Trophoblast cell (in vitro differentiated cells and primary cell): Measurements from ENCODE around the gene GNAI3.
A peak's percentile ranks its signal among the peaks of the same experiment; 100 is the strongest.

Source experiments
- DNase-seq, 2 donors: peaks; one replicate each; pipeline ENCODE4 v3.0.0-alpha.2; 2016
- H2AFZ ChIP-seq: 2 replicates; pipeline ENCODE4 v1.6.1; 2013; ENCODE audit warnings: low read length, moderate library complexity, mild to moderate bottlenecking; ENCODE audit not compliant: insufficient read depth, poor library complexity
- H2AK5ac ChIP-seq: 2 replicates; pipeline ENCODE4 v1.6.1; 2013; ENCODE audit warnings: mild to moderate bottlenecking, low read length
- H2BK120ac ChIP-seq: 2 replicates; pipeline ENCODE4 v1.6.1; 2013; ENCODE audit warnings: low read length, mild to moderate bottlenecking, moderate library complexity; ENCODE audit not compliant: insufficient read depth, poor library complexity
- H2BK12ac ChIP-seq: 2 replicates; pipeline ENCODE4 v1.6.1; 2013; ENCODE audit warnings: mild to moderate bottlenecking, low read length, moderate library complexity
- H2BK5ac ChIP-seq: 2 replicates; pipeline ENCODE4 v1.6.1; 2013; ENCODE audit warnings: low read length, low read depth, moderate library complexity, mild to moderate bottlenecking; ENCODE audit not compliant: poor library complexity
- H3K14ac ChIP-seq: 2 replicates; pipeline ENCODE4 v1.6.1; 2013; ENCODE audit warnings: mild to moderate bottlenecking, low read length
- H3K18ac ChIP-seq: 2 replicates; pipeline ENCODE4 v1.6.1; 2013; ENCODE audit warnings: mild to moderate bottlenecking, low read length
- H3K23ac ChIP-seq: 2 replicates; pipeline ENCODE4 v1.6.1; 2013; ENCODE audit warnings: low read length
- H3K27ac ChIP-seq: 2 replicates; pipeline ENCODE4 v1.5.1; 2013; ENCODE audit warnings: low read depth, mild to moderate bottlenecking, inconsistent platforms, low read length, moderate library complexity
- H3K27me3 ChIP-seq: 2 replicates; pipeline ENCODE4 v1.6.1; 2013; ENCODE audit warnings: inconsistent platforms, mild to moderate bottlenecking, low read length, moderate library complexity; ENCODE audit not compliant: insufficient read depth
- H3K36me3 ChIP-seq, 2 experiments: 1 replicate in 1 of 2; 2 replicates in 1 of 2; pipeline ENCODE4 v1.6.1; 2013; ENCODE audit warnings: low read length in 2 of 2, mild to moderate bottlenecking in 2 of 2, moderate library complexity in 1 of 2; ENCODE audit not compliant: insufficient read depth in 2 of 2, control insufficient read depth in 1 of 2
- H3K4ac ChIP-seq: 2 replicates; pipeline ENCODE4 v1.6.1; 2013; ENCODE audit warnings: low read depth, mild to moderate bottlenecking, low read length, moderate library complexity
- H3K4me1 ChIP-seq, 2 experiments: 1 replicate in 1 of 2; 2 replicates in 1 of 2; pipeline ENCODE4 v1.6.1; 2013; ENCODE audit warnings: low read length in 2 of 2, mild to moderate bottlenecking in 2 of 2, moderate library complexity in 1 of 2; ENCODE audit not compliant: insufficient read depth in 2 of 2, control insufficient read depth in 1 of 2
- H3K4me2 ChIP-seq: 2 replicates; pipeline ENCODE4 v1.6.1; 2013; ENCODE audit warnings: inconsistent platforms, mild to moderate bottlenecking, low read length, moderate library complexity
- H3K4me3 ChIP-seq: 2 replicates; pipeline ENCODE4 v1.5.1; 2013; ENCODE audit warnings: mild to moderate bottlenecking, low read depth, low read length, inconsistent platforms
- H3K79me1 ChIP-seq: one replicate; pipeline ENCODE4 v1.6.1; 2013; ENCODE audit warnings: low read length
- H3K79me2 ChIP-seq: 2 replicates; pipeline ENCODE4 v1.6.1; 2013; ENCODE audit warnings: low read length, mild to moderate bottlenecking; ENCODE audit not compliant: control insufficient read depth, insufficient read depth, poor library complexity
- H3K9ac ChIP-seq: 2 replicates; pipeline ENCODE4 v1.6.1; 2013; ENCODE audit warnings: mild to moderate bottlenecking, low read length
- H3K9me3 ChIP-seq: 2 replicates; pipeline ENCODE4 v1.6.1; 2013; ENCODE audit warnings: low read depth, mild to moderate bottlenecking, control low read depth, inconsistent platforms, low read length; ENCODE audit not compliant: insufficient read depth
- H4K12ac ChIP-seq: 2 replicates; pipeline ENCODE4 v1.6.1; 2013; ENCODE audit warnings: low read depth, mild to moderate bottlenecking, low read length, moderate library complexity
- H4K8ac ChIP-seq: 2 replicates; pipeline ENCODE4 v1.6.1; 2013; ENCODE audit warnings: low read depth, mild to moderate bottlenecking, low read length, moderate library complexity
- H4K91ac ChIP-seq: one replicate; pipeline ENCODE4 v1.6.1; 2013; ENCODE audit warnings: low read depth, mild to moderate bottlenecking, low read length, moderate library complexity
- WGBS: extraction: QIAGEN DNeasy Blood & Tissue Kit; methylation state at CpG from one replicate; pipeline ENCODE4 v1.1.7; 2013; ENCODE audit warnings: missing lambda C conversion rate; ENCODE audit not compliant: insufficient read length, insufficient coverage; ENCODE audit errors: extremely low coverage; 5-methylcytosine and 5-hydroxymethylcytosine counted together

GNAI3 gene

DNA sequence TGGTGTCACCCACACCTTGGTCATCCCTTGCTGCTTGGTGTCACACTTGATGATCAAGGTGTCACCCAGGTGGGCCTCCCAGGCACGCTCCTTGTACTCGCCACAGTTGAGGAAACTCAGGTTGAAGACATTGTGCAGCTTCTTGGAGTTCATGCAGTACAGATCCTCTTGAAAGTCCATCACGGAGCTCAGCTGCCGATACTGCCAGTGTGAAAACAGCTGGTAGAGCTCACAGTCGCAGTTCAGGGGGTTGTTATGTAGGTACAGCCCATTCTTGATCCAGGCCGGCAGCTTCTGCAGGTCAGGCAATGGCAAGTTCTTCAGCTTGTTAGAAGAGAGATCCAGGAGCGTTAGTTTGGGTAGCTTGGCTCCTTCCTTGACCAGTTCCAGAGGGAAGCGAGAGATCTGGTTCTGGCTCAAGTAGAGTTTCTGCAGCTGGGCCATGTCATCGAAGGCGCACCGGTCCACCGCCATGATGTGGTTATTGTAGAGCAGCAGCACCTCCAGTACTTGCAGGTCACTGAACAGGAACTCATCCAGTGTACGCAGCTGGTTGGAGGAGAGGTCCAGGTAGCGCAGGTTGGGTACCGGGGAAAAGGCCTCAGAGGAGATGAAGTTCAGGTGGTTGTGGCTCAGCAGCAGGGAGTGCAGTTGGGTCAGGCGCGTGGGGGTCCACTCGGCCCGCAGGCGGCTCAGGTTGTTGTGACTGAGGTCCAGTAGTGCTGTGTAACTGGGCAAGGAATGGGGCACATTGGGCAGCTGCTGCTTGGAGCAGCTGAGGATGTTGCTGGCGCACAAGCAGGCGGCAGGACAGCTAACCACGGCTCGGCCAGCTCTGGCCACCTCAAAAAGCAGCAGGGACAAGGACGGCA is 40.2 kb upstream of the GNAI3 start:
- no CpG with 5 or more reads among the region's 25 CpGs for WGBS
- H2AK5ac ChIP-seq, result no peak overlapping the region

DNA sequence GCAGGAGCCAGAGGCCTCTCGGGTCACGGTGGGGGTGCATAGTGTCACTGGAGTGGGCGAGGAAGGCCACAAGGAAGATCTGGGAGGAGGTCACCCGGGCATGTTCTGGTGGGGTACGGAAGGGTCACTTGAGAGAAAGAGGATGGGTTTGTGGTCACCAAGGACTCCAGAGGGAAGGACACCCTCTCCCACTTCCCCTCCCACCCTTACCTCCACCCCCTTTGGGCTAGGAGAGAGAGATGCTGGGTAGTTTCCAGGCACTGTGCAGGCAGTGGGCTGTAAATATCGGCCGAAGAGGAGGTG is 39.6 kb upstream of the GNAI3 start:
- H3K36me3 ChIP-seq, result no peaks in the 10 kb centered on the region
- H3K18ac ChIP-seq, result no peak overlapping the region
- no peak overlapping the region for H3K9ac ChIP-seq
- H4K91ac ChIP-seq, result no peak overlapping the region
- no peak for DNase-seq
- no peaks in the 10 kb centered on the region for H3K79me1 ChIP-seq
- no peak overlapping the region for H4K12ac ChIP-seq
- peaks cover 5 to 6% of the 10 kb centered on the region in 2 experiments for H3K4me1 ChIP-seq
- peak overlapping the region; percentile 99 for H3K4me2 ChIP-seq
- H3K14ac ChIP-seq, result no peak overlapping the region
- H3K23ac ChIP-seq, result no peak overlapping the region
- no CpG with 5 or more reads among the region's 7 CpGs for WGBS
- H2BK12ac ChIP-seq, result no peak overlapping the region
- peaks cover 7% of the 10 kb centered on the region for H3K9me3 ChIP-seq
- no peak overlapping the region for H4K8ac ChIP-seq
- no peak overlapping the region for H2AFZ ChIP-seq
- H3K4ac ChIP-seq, result no peak overlapping the region
- peaks cover 14% of the 10 kb centered on the region for H3K27me3 ChIP-seq
- no peak overlapping the region for H3K4me3 ChIP-seq
- no peak overlapping the region for H3K27ac ChIP-seq
- H2AK5ac ChIP-seq, result no peak overlapping the region
- peaks cover 2% of the 10 kb centered on the region for H3K79me2 ChIP-seq
- H2BK120ac ChIP-seq, result no peak overlapping the region
- H2BK5ac ChIP-seq, result no peak overlapping the region

More for the DNA sequence above, 40.2 kb upstream of the GNAI3 start:
- Histone ChIP-seq H3K9me3 (peaks cover 7% of the 10 kb centered on the region), H3K4me1 (peaks cover 5 to 6% of the 10 kb centered on the region in 2 experiments), H4K8ac (no peak overlapping the region), H3K4me3 (no peak overlapping the region), H3K27ac (no peak overlapping the region), H3K4ac (no peak overlapping the region), H3K14ac (no peak overlapping the region), H2BK12ac (no peak overlapping the region), H4K12ac (no peak overlapping the region), H3K23ac (peak overlapping the region; percentile 28), H3K27me3 (peaks cover 14% of the 10 kb centered on the region), H2AFZ (no peak overlapping the region), H3K79me1 (no peaks in the 10 kb centered on the region), H3K4me2 (no peak overlapping the region), H4K91ac (no peak overlapping the region), H2BK120ac (no peak overlapping the region), H3K18ac (no peak overlapping the region), H3K9ac (no peak overlapping the region), H2BK5ac (no peak overlapping the region), H3K36me3 (no peaks in the 10 kb centered on the region), H3K79me2 (peaks cover 2% of the 10 kb centered on the region)
- DNase-seq, result no peak

GRCh38 chr1:109509176-109510134 is 39.0 kb upstream of the GNAI3 start, which contains the start of gene AMIGO1:
TSS of gene AMIGO1 (minus strand) at chr1:109509727. CDS start at chr1:109508912, 815 bp downstream.
- WGBS, result no CpG with 5 or more reads among the region's 100 CpGs
- no peak within 1 kb of the TSS for H2BK5ac ChIP-seq
- no peak within 1 kb of the TSS for H3K4ac ChIP-seq
- no peak within 1 kb of the TSS for H3K27ac ChIP-seq
- H2AFZ ChIP-seq, result peak within 1 kb of the TSS; percentile 32
- peaks cover 7% of the 10 kb centered on the region for H3K9me3 ChIP-seq
- peak; percentile 17 to 53 for DNase-seq
- no peaks in the 10 kb centered on the region for H3K36me3 ChIP-seq
- H3K23ac ChIP-seq, result no peak within 1 kb of the TSS
- no peak within 1 kb of the TSS for H4K8ac ChIP-seq
- H3K4me1 ChIP-seq, result peaks cover 5 to 6% of the 10 kb centered on the region in 2 experiments
- no peaks in the 10 kb centered on the region for H3K79me1 ChIP-seq
- H3K79me2 ChIP-seq, result peaks cover 2% of the 10 kb centered on the region
- H2BK12ac ChIP-seq, result no peak within 1 kb of the TSS
- H3K4me2 ChIP-seq, result peak within 1 kb of the TSS; percentile 99
- H3K14ac ChIP-seq, result no peak within 1 kb of the TSS
- no peak within 1 kb of the TSS for H4K91ac ChIP-seq
- H4K12ac ChIP-seq, result no peak within 1 kb of the TSS
- H3K27me3 ChIP-seq, result peaks cover 14% of the 10 kb centered on the region
- no peak within 1 kb of the TSS for H2BK120ac ChIP-seq
- no peak within 1 kb of the TSS for H2AK5ac ChIP-seq
- H3K9ac ChIP-seq, result peak within 1 kb of the TSS; percentile 71
- peak within 1 kb of the TSS; percentile 82 for H3K4me3 ChIP-seq
- H3K18ac ChIP-seq, result no peak within 1 kb of the TSS

GRCh38 chr1:109513110-109513710 is 35.2 kb upstream of the GNAI3 start:
- H3K9ac ChIP-seq, result no peak overlapping the region
- H3K79me2 ChIP-seq, result peaks cover 2% of the 10 kb centered on the region
- H3K36me3 ChIP-seq, result no peaks in the 10 kb centered on the region
- H4K91ac ChIP-seq, result no peak overlapping the region
- DNase-seq, result no peak
- H3K9me3 ChIP-seq, result no peaks in the 10 kb centered on the region
- H3K14ac ChIP-seq, result no peak overlapping the region
- no peak overlapping the region for H2AFZ ChIP-seq
- H3K18ac ChIP-seq, result no peak overlapping the region
- H2BK120ac ChIP-seq, result no peak overlapping the region
- H4K12ac ChIP-seq, result no peak overlapping the region
- no peak overlapping the region for H2BK5ac ChIP-seq
- no peak overlapping the region for H3K23ac ChIP-seq
- H2BK12ac ChIP-seq, result no peak overlapping the region
- H3K4ac ChIP-seq, result no peak overlapping the region
- no peak overlapping the region for H3K4me3 ChIP-seq
- no peak overlapping the region for H3K27ac ChIP-seq
- H2AK5ac ChIP-seq, result no peak overlapping the region
- H3K27me3 ChIP-seq, result peaks cover 13% of the 10 kb centered on the region
- H3K4me1 ChIP-seq, result peaks cover 6 to 7% of the 10 kb centered on the region in 2 experiments
- no CpG with 5 or more reads among the region's 2 CpGs for WGBS
- no peak overlapping the region for H3K4me2 ChIP-seq
- H4K8ac ChIP-seq, result no peak overlapping the region
- H3K79me1 ChIP-seq, result no peaks in the 10 kb centered on the region
